ENCODE data around the gene PTPRT. TPM values are rescaled to one million over a fixed set of nuclear protein-coding genes. Genes with fewer than 3 reads are reported as not detected.

The PTPRT gene
- total RNA-seq, 1 experiment from 2014 or later: not detected

GRCh38 chr20:42775037-42775436 is 414.7 kb downstream of the PTPRT start:
- H3K27ac Mint-ChIP-seq (ENCODE audit: unreplicated experiment): no peak overlapping the region
- H3K4me1 Mint-ChIP-seq (ENCODE audit: low read depth, unreplicated experiment): no peaks in the 10 kb centered on the region
- TF ChIP-seq CTCF (IDR thresholded peaks at IDR 0.05; ENCODE audit: unreplicated experiment): no peak
- H3K27me3 Mint-ChIP-seq (ENCODE audit: unreplicated experiment): peaks cover 66% of the 10 kb centered on the region
- no peak overlapping the region for H3K4me3 Mint-ChIP-seq (ENCODE audit: low read depth, unreplicated experiment)
- BruUV-seq (replicated peaks): no TSS peak
- no peak for DNase-seq
- intact Hi-C loops (cut with micrococcal nuclease; ENCODE audit: unreplicated experiment): loop anchor here (2.0 kb wide), 1 partner anchor 412 kb away; no protein-coding TSS in a partner anchor
- CTCF ChIA-PET: interaction anchor here (0.7 kb wide), 1 partner anchor 893 kb away, joined by 3 read pairs; no protein-coding TSS in a partner anchor
- no peaks in the 10 kb centered on the region for H3K36me3 Mint-ChIP-seq (ENCODE audit: insufficient read depth, unreplicated experiment)
- H3K9me3 Mint-ChIP-seq (ENCODE audit: low read depth, unreplicated experiment): no peaks in the 10 kb centered on the region

- DNase-seq: no peak
- CTCF ChIA-PET: no interaction called here
- Mint-ChIP-seq H3K27ac (ENCODE audit: unreplicated experiment) (no peak overlapping the region), H3K9me3 (ENCODE audit: low read depth, unreplicated experiment) (peaks cover 5% of the 10 kb centered on the region), H3K4me3 (ENCODE audit: low read depth, unreplicated experiment) (no peak overlapping the region), H3K36me3 (ENCODE audit: insufficient read depth, unreplicated experiment) (no peaks in the 10 kb centered on the region), H3K27me3 (ENCODE audit: unreplicated experiment) (peaks cover 26% of the 10 kb centered on the region), H3K4me1 (ENCODE audit: low read depth, unreplicated experiment) (no peaks in the 10 kb centered on the region)
- no TSS peak for BruUV-seq (replicated peaks)
- no peak for TF ChIP-seq CTCF (IDR thresholded peaks at IDR 0.05; ENCODE audit: unreplicated experiment)
- intact Hi-C loops (cut with micrococcal nuclease; ENCODE audit: unreplicated experiment): no loop called here
Observed at GRCh38 chr20:42763015-42763414, 426.7 kb downstream of the PTPRT start.

GRCh38 chr20:42756991-42757390 is 432.7 kb downstream of the PTPRT start:
- CTCF ChIA-PET: no interaction called here
- DNase-seq: no peak
- no peak overlapping the region for H3K27ac Mint-ChIP-seq (ENCODE audit: unreplicated experiment)

GRCh38 chr20:42754706-42755105 is 435.0 kb downstream of the PTPRT start:
- H3K27ac Mint-ChIP-seq (ENCODE audit: unreplicated experiment): no peak overlapping the region
- peaks cover 31% of the 10 kb centered on the region for H3K27me3 Mint-ChIP-seq (ENCODE audit: unreplicated experiment)
- no peaks in the 10 kb centered on the region for H3K4me1 Mint-ChIP-seq (ENCODE audit: low read depth, unreplicated experiment)
- DNase-seq: no peak
- peaks cover 5% of the 10 kb centered on the region for H3K9me3 Mint-ChIP-seq (ENCODE audit: low read depth, unreplicated experiment)
- CTCF ChIA-PET: interaction anchor here (0.7 kb wide), 1 partner anchor 60 kb away, joined by 3 read pairs; no protein-coding TSS in a partner anchor
- no TSS peak for BruUV-seq (replicated peaks)
- intact Hi-C loops (cut with micrococcal nuclease; ENCODE audit: unreplicated experiment): no loop called here
- H3K4me3 Mint-ChIP-seq (ENCODE audit: low read depth, unreplicated experiment): no peak overlapping the region
- TF ChIP-seq CTCF (IDR thresholded peaks at IDR 0.05; ENCODE audit: unreplicated experiment): no peak
- H3K36me3 Mint-ChIP-seq (ENCODE audit: insufficient read depth, unreplicated experiment): no peaks in the 10 kb centered on the region

More at GRCh38 chr20:42756991-42757390, 432.7 kb downstream of the PTPRT start:
- H3K27me3 Mint-ChIP-seq (ENCODE audit: unreplicated experiment): peaks cover 23% of the 10 kb centered on the region
- TF ChIP-seq CTCF (IDR thresholded peaks at IDR 0.05; ENCODE audit: unreplicated experiment): no peak
- BruUV-seq (replicated peaks): no TSS peak
- H3K4me3 Mint-ChIP-seq (ENCODE audit: low read depth, unreplicated experiment): no peak overlapping the region
- H3K4me1 Mint-ChIP-seq (ENCODE audit: low read depth, unreplicated experiment): no peaks in the 10 kb centered on the region
- H3K36me3 Mint-ChIP-seq (ENCODE audit: insufficient read depth, unreplicated experiment): no peaks in the 10 kb centered on the region
- peaks cover 6% of the 10 kb centered on the region for H3K9me3 Mint-ChIP-seq (ENCODE audit: low read depth, unreplicated experiment)
- intact Hi-C loops (cut with micrococcal nuclease; ENCODE audit: unreplicated experiment): no loop called here
